SU-DHL-6 (cell line): ENCODE results near the gene KCNH6.

Source experiments
- H2AFZ ChIP-seq: fragments of 200-600 bp; sonication (generic); 2 replicates; pipeline ENCODE4 v1.6.1; 2014; ENCODE audit warnings: low read depth, mild to moderate bottlenecking, moderate library complexity, mixed read lengths, antibody characterized with exemption, low read length; ENCODE audit not compliant: severe bottlenecking
- H3F3A ChIP-seq: fragments of 200-600 bp; shearing (Covaris generic); 2 replicates; pipeline ENCODE4 v1.6.0; 2016; ENCODE audit warnings: antibody characterized with exemption, mild to moderate bottlenecking; ENCODE audit not compliant: insufficient read depth
- H3K27ac ChIP-seq: fragments of 200-600 bp; sonication (generic); 2 replicates; pipeline ENCODE4 v1.5.1; 2016; ENCODE audit warnings: low read depth, mild to moderate bottlenecking, low read length, moderate library complexity, mixed read lengths
- H3K27me3 ChIP-seq: fragments of 200-600 bp; sonication (generic), shearing (Covaris generic); 2 replicates; pipeline ENCODE4 v1.6.0; 2014; ENCODE audit warnings: mild to moderate bottlenecking, low read length
- H3K36me3 ChIP-seq: fragments of 200-600 bp; sonication (generic); 2 replicates; pipeline ENCODE4 v1.6.1; 2014; ENCODE audit warnings: mild to moderate bottlenecking, low read length, mixed read lengths
- H3K4me2 ChIP-seq: fragments of 300-600, 200-600 bp; shearing (Covaris generic), sonication (generic); 2 replicates; pipeline ENCODE4 v1.6.0; 2014; ENCODE audit warnings: low read length, low read depth, mild to moderate bottlenecking; ENCODE audit not compliant: poor library complexity, severe bottlenecking
- H3K4me3 ChIP-seq: fragments of 200-600 bp; sonication (generic); 2 replicates; pipeline ENCODE4 v1.5.1; 2014; ENCODE audit warnings: antibody characterized with exemption, low read length, mild to moderate bottlenecking, mixed read lengths; ENCODE audit not compliant: insufficient read depth, poor library complexity, severe bottlenecking
- H3K79me2 ChIP-seq: fragments of 200-600 bp; sonication (generic); 2 replicates; pipeline ENCODE4 v1.6.1; 2014; ENCODE audit warnings: mild to moderate bottlenecking, low read length, moderate library complexity; ENCODE audit not compliant: insufficient read depth
- H3K9ac ChIP-seq: fragments of 200-600 bp; sonication (generic); 2 replicates; pipeline ENCODE4 v1.7.0; 2014; ENCODE audit warnings: mild to moderate bottlenecking, low read length
- H3K9me2 ChIP-seq: fragments of 200-600 bp; sonication (generic); replicated peaks from 2 replicates; pipeline ENCODE4 v1.6.1; 2014; ENCODE audit warnings: low read length; ENCODE audit not compliant: insufficient read depth
- H3K9me3 ChIP-seq: fragments of 200-600 bp; sonication (generic); 2 replicates; pipeline ENCODE4 v1.6.1; 2014; ENCODE audit warnings: low read length, mixed read lengths; ENCODE audit not compliant: insufficient read depth
- H4K20me1 ChIP-seq: fragments of 200-600 bp; sonication (generic); 2 replicates; pipeline ENCODE4 v1.6.1; 2014; ENCODE audit warnings: low read depth, mild to moderate bottlenecking, antibody characterized with exemption, low read length, moderate library complexity, mixed read lengths
- EZH2phosphoT487 ChIP-seq: fragments of 200-600 bp; sonication (generic), shearing (Covaris generic); conservative IDR thresholded peaks from 2 replicates; pipeline ENCODE4 v1.6.1; 2018; ENCODE audit warnings: mild to moderate bottlenecking, antibody characterized with exemption, low read length, moderate library complexity, mixed read lengths
- TF ChIP-seq, protein P1 (sequence below): fragments of 200-600 bp; sonication (generic); IDR thresholded peaks from one replicate; pipeline ENCODE4 v1.5.1; 2017; ENCODE audit warnings: antibody characterized with exemption, mild to moderate bottlenecking, low read length, moderate library complexity; ENCODE audit not compliant: insufficient read depth, poor library complexity, severe bottlenecking

KCNH6 gene

GRCh38 chr17:63475491-63476412 is 47.4 kb upstream of the KCNH6 start:
- no peaks in the 10 kb centered on the region for H3K9me3 ChIP-seq
- no peaks in the 10 kb centered on the region for H3K36me3 ChIP-seq
- H3K4me2 ChIP-seq, result no peak overlapping the region
- no peak overlapping the region for H3K9ac ChIP-seq
- no peaks in the 10 kb centered on the region for H3K27me3 ChIP-seq
- no peak overlapping the region for H3K27ac ChIP-seq
- no peak overlapping the region for H2AFZ ChIP-seq
- no peaks in the 10 kb centered on the region for H4K20me1 ChIP-seq
- H3K9me2 ChIP-seq, result no peaks in the 10 kb centered on the region
- H3F3A ChIP-seq, result no peaks in the 10 kb centered on the region
- no peak for TF ChIP-seq EZH2phosphoT487
- TF ChIP-seq, protein P1, sequence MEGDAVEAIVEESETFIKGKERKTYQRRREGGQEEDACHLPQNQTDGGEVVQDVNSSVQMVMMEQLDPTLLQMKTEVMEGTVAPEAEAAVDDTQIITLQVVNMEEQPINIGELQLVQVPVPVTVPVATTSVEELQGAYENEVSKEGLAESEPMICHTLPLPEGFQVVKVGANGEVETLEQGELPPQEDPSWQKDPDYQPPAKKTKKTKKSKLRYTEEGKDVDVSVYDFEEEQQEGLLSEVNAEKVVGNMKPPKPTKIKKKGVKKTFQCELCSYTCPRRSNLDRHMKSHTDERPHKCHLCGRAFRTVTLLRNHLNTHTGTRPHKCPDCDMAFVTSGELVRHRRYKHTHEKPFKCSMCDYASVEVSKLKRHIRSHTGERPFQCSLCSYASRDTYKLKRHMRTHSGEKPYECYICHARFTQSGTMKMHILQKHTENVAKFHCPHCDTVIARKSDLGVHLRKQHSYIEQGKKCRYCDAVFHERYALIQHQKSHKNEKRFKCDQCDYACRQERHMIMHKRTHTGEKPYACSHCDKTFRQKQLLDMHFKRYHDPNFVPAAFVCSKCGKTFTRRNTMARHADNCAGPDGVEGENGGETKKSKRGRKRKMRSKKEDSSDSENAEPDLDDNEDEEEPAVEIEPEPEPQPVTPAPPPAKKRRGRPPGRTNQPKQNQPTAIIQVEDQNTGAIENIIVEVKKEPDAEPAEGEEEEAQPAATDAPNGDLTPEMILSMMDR, result no peak
- H3K79me2 ChIP-seq, result no peaks in the 10 kb centered on the region
- no peak overlapping the region for H3K4me3 ChIP-seq

GRCh38 chr17:63476459-63476853 is 46.7 kb upstream of the KCNH6 start:
- Histone ChIP-seq H3K36me3 (no peaks in the 10 kb centered on the region), H3K4me3 (no peak overlapping the region), H2AFZ (no peak overlapping the region), H3F3A (no peaks in the 10 kb centered on the region), H3K9ac (0 out of 2 replicates have a peak overlapping the region, but pooled peaks have one; percentile 5), H3K27me3 (no peaks in the 10 kb centered on the region), H3K79me2 (no peaks in the 10 kb centered on the region), H3K4me2 (peak overlapping the region; percentile 49), H3K9me2 (no peaks in the 10 kb centered on the region), H3K9me3 (no peaks in the 10 kb centered on the region), H4K20me1 (no peaks in the 10 kb centered on the region), H3K27ac (no peak overlapping the region)
- no peak for TF ChIP-seq EZH2phosphoT487
- TF ChIP-seq, protein P1, result no peak

DNA sequence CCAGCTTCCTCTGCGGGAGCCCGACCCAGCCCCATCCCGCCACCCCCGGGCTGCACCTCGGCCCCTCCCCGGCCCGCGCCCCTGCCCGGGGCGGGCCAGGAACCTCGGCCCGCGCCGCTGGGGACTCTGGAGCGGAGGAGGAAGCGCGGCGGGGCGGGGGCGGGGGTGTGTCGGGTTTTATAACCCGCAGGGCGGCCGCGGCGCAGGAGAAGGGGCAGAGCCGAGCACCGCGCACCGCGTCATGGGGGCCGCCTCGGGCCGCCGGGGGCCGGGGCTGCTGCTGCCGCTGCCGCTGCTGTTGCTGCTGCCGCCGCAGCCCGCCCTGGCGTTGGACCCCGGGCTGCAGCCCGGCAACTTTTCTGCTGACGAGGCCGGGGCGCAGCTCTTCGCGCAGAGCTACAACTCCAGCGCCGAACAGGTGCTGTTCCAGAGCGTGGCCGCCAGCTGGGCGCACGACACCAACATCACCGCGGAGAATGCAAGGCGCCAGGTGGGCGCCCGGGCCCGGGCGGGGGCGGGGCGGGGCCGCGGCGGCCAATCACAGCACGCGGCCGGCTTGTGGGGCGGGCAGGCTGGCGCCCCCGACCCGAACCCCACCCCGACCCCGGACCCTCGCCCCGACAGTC is 46.2 kb upstream of the KCNH6 start, which contains the start of gene ACE:
Gene ACE (plus strand): TSS at position 208 of the 626 bp plus-strand sequence. CDS start 34 bp downstream, at position 242.
- H3K9me2 ChIP-seq, result no peaks in the 10 kb centered on the region
- H3K4me3 ChIP-seq, result no peak within 1 kb of the TSS
- H3K9me3 ChIP-seq, result no peaks in the 10 kb centered on the region
- H3K9ac ChIP-seq, result 0 out of 2 replicates have a peak within 1 kb of the TSS, but pooled peaks have one; percentile 5
- no peaks in the 10 kb centered on the region for H3K27me3 ChIP-seq
- TF ChIP-seq, protein P1, result no peak
- H3K79me2 ChIP-seq, result no peaks in the 10 kb centered on the region
- no peaks in the 10 kb centered on the region for H4K20me1 ChIP-seq
- no peak within 1 kb of the TSS for H2AFZ ChIP-seq
- H3K27ac ChIP-seq, result no peak within 1 kb of the TSS
- peak within 1 kb of the TSS; percentile 49 for H3K4me2 ChIP-seq
- no peaks in the 10 kb centered on the region for H3F3A ChIP-seq
- no peaks in the 10 kb centered on the region for H3K36me3 ChIP-seq
